HG03108 (cell line): ENCODE data around the gene STAG1.
A peak's percentile ranks its signal among the peaks of the same experiment; 100 is the strongest.
"Not testable (repeated sequence)": the region's sequence is repeated elsewhere in the genome, so short reads cannot be mapped to it uniquely, and the experiment has no call there.

ENCODE experiments used
- ATAC-seq: cut with Tn5 transposase; IDR thresholded peaks from one replicate; pipeline ENCODE4 v1.9.1; 2021; ENCODE audit warnings: moderate library complexity; ENCODE audit not compliant: unreplicated experiment

STAG1 gene

DNA sequence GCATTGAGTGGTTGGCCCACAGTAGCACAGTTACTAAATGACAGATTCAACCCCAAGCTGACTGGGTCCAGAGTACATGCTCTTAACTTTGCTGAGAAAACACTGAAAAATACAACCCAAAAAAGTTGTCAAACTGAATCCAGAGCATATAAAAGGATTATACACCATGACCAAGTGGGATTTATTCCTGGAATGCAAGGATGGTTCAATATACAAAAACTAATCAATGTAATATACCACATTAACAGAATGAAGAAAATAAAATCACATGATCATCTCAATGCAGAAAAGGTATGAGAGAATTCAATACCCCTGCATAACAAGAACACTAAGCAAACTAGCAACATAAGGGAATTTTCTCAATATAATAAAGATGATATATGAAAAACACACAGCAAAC, 98.5 kb downstream of the STAG1 start:
- no peak for ATAC-seq

DNA sequence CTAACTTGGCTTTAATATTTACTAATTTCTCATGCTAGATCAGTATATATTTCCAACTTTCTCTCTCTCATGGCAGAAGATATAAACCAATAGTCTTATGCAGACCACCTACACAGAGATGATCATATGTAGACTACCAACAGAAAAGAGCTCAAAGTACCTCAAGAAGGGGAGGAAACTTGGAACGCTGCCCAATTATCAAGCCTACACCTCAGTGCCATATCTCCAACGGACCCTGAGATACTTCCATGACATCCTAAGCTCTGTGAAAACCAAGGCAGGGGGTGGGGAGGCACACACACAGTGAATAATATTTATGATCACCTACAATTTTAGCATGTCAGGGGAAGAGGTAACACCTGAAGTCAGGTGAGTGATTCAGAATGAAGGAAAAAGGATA, 100.6 kb downstream of the STAG1 start:
- no peak for ATAC-seq

DNA sequence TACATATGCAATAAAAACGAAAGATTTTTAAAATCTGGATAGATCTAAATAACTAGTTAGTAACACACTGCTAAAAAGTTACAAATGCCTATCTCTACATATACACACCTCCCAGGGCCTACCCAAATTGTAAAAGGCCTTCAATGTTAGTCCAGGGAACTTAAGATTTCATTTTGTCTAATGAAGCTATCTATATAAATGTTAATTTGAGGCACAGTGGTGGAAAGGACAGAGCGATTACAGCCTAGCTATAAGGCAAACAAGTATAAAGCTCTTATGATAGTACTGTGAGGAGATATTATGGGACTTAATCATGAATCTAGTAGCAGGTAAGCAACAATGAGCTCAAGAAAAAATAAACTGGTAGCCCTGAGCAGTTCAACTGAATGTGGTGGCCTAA, 101.7 kb downstream of the STAG1 start:
- ATAC-seq = no peak

DNA sequence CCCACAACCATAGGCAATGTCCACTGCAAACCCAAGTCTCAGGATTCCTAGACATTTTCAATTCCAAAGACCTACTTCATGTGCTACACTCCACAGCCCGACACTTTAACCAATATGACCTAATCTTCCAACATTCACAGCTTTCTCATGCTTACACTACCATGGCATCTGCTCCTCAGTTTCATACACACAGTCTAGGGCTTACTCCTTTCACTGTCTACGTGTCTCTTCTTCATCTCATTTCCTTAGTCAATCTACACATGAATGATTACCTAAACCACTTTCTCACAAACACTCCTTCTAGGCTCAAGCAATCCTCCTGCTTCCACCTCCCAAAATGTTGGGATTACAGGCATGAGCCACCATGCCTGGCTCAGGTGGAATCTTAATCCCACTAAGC, 106.3 kb downstream of the STAG1 start:
- peak; percentile 85 for ATAC-seq

DNA sequence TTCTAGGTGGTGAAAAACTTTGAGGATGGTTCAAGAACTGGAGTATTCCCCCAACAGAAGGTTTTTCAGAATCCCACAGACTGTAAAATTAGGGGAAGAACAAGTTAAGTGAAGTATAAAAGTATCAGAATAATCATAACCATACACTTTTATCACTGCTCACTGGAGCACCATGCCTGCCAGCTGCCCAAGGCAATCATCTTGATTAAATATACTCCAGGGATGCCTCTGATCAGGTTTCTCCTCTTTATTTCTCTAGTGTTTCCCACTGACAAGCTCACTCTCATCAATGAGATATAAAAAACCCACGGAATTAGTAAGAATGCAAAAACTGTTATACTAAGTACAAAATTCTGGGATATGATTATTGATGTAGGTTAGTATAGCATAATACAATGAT, 108.0 kb downstream of the STAG1 start:
- ATAC-seq = no peak

DNA sequence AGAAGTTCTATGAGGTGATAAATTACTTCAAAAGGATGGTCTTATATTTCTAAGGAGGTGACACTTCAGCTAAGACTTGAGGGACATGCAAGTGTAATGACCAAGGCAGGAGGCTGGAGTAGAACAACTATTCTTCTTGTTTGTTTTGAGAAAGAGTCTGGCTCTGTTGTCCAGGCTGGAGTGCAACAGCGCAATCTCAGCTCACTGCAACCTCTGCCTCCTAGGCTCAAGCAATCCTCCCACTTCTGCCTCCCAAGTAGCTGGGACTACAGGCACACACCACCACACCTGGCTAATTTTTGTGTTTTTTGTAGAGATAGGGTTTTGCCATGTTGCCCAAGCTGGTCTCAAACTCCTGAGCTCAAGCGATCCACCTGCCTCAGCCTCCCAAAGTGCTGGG, 108.8 kb downstream of the STAG1 start:
- not testable (repeated sequence) for ATAC-seq

DNA sequence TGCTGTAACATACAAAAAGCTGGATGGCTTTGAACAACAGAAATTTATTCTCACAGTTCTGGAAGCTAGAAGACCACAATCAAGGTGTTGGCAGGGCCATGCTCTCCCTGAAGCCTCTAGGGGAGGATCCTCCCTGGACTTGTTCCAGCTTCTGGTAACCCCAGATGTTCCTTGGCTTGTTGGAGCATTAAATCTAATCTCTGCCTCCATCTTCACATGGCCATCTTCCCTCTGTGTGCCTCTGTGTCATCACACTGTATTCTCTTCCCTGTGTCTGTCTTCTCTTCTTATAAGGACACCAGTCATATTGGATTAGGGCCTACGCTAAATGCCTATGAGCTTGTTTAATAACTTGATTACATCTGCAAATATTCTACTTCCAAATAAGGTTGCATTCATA, 109.5 kb downstream of the STAG1 start:
- no peak for ATAC-seq

DNA sequence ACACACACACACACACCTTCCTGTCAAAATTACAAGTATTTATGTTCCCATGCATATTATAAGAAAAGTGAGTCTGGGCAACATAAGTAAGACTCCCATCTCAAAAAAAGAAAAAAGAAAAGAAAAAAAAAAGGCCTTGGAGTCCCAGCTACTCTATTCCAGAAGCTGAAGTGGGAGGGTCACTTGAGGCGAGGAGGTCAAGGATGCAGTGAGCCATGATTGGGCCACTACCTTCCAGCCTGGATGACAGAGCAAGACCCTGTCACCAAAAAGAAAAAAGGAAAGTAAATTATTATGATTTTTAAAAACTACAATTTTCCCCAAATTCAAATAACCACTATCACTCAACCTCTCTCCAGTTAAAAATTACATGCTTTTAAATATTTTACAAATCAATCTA, 113.1 kb downstream of the STAG1 start:
- no peak for ATAC-seq

DNA sequence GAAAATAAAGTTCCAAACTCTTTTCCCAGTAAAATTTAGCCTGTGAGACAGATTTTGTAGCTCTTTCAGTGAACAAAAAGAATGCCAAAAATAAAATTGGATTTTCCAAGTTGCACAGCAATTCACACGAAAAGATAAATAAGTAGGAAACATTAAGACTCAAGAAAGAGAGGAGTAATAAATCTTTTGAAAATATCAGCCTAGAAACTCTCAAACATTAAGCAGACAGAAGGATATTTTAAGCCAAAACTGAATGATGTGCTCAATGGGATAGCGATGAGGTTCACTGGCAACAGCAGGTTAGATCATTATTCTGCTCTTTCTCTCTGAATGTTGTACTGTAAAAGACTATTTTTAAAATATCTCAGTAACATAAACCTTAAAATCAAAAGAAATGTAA, 115.0 kb downstream of the STAG1 start:
- no peak for ATAC-seq

DNA sequence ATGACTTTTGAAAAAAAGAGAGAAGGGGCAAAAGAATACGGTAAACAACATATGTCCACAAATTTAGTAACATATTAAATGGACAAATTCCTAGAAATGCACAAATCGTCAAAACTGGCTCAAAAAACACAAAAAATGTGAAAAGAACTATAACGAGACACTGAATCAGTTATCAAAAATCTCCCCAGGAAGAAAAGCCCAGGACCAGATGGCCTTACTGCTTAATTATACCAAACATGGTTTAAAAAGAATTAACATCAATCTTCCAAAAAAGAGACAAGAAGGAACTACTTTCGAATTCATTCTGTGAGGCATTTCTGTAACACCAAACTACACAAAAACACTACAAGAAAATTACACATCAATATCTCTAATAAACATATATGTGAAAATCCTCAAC, 117.4 kb downstream of the STAG1 start:
- ATAC-seq = no peak

DNA sequence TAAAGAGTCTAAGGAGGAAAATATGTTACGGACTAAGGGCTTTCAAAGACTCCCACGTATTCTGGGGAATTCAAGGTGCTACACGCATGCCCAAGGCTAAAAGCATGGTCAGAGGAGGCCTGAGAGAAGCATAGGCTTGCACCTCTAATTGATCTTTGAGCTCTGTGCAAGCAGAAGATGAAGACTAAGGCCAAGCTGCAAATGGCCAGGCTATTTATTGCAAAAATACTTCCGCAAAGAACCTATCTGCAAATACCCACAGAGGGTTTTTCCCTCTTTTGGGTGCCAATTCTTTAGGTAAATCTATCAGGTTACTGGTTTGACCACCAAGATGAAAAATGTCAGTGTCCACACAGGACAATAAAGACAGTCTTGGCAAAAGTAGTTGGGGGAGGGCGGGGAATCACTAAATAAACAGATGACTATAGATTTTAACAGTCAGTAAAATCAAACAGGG, 119.5 kb downstream of the STAG1 start:
- no peak for ATAC-seq

DNA sequence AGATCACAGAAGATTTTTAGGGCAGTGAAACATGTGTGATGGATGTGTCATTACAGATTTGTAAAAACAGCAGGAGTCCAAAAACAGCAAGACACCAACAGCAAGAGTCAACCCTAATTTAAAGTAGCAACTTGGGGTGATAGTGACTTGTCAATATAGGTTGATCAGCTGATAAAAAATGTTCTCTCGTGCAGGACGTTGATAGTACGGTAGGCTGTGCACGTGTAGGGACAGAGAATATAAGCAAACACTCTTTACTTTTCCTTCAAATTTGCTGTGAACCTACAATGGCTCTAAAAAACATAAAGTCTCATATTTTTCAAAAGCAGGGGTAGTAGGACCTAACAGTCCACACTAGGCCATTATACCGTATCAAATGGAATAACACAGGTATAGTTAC, 120.8 kb downstream of the STAG1 start:
- ATAC-seq = no peak

DNA sequence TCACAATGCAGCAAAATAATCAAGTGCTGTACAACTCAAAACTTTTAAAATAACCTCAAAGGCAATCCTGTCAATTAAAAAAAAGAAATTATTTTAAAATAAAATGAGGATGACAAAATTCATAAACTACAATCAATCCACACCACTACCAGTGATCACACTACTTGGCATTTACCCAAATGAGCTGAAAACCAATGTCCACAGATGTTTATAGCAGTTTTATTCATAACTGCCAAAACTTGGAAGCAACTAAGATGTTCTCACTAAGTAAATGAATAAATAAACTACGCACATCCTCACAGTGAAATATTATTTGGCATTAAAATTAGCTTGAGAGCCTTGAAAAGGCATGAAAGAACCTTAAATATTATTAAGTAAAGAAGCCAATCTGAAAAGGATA, 121.3 kb downstream of the STAG1 start:
- ATAC-seq = no peak

DNA sequence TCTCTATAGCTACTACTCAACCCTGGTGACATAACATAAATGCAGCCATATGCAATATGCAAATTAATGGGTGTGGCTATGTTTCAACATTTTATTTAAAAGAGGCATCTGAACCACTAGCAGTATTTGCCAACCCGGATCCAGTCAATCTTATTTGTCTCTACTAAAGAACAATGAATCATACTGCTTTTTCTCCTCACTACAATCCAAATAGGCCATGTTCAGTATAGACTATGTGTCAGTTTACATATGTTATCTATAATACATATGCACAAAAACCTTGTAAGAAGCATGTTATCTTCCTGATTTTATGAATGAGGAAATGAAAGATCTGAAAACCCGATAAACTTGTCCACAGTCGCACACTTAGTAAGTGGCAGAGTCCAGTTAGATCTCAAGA, 125.7 kb downstream of the STAG1 start:
- ATAC-seq = no peak

DNA sequence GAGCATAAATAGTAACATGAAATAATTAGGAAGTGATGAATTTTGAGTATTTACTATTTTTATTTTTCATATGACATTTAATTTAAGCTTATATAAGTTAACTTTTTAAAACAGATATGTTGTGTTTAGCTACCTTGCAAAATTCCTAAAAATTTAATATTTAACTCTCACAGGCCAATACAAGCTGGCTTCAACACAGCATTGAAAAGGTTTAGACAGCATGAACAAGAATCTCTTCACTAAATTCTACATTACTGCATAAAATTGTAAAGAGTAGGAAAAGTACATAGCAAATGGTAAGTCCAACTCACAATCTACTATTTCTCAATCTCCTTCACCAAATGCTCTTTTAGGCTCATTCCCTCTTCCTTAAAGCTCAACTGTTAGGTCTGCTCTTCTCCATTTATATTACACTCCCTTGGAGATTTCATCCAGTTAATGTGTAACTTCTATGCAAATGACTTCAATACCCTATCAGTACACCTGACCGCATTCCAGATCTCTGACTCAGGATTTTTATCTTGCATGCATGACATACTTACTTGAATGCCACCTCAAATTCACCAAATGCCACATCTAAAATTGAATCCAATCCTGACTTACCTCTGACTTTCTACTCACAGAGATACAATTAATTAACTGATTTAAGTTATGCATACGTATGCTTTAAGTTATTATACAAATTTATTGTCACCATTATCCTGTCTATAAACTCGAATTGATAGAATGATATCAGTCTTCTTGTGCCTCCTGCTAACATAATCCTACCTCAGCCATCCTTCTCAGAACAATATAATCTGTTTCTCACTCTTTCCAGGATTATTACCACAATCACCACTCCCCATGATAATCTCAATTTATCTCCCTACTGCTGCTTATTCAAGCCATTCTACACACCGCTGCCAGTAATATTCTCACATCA, 127.0 kb downstream of the STAG1 start:
- ATAC-seq = no peak

DNA sequence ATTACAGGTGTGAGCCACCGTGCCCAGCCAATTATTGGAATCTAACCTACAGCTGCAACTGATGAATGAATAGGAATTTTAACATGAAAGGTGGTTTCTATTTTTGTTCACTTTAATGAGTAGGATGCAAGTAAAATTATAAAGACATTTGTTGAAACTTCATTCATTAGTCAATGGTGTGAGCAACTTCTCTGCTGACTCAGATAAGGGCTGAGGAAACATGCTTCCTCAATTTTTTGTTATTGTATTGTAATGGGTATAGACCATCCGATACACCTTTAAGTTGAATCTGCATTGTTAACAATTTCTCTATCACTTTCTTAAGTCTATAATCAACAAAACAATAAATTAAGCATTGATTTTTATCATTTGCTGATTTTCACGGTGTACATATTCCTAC, 127.8 kb downstream of the STAG1 start:
- no peak for ATAC-seq

DNA sequence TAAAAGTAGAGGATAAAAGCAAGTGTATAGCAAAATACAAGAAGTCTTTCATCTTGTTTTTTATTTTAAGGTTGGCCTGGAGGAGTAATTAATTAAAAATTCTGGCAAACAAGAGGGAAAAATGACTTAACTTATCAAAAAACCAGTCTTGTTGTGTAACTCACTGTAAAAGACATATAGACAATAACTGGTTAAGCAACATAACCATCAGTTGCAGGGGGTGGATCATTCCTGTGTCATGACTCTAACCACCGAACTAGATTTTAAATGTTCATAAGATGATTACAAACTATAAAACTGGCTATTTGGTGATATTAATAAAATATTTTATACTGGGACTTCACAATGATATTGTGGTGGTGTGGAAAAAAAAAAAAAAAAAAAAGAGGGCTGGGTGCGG, 130.6 kb downstream of the STAG1 start:
- no peak for ATAC-seq

DNA sequence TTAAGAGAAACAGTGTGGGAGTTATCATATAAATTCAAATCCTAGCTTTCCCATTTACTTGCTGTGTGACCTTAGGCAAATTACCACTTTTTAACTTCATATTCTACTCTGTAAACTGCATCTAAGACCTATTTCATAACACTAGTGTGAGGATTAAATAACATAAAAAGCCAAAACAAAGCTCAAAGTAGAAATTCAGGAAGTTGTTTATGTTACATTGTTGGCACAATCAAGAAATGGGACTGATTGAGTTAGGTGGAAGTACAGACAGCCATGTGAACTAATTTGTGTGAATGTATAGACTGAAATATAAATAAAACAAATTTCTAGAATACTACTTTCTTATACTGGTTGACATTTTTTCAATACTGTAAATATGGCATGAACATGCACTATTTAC, 131.7 kb downstream of the STAG1 start:
- no peak for ATAC-seq

DNA sequence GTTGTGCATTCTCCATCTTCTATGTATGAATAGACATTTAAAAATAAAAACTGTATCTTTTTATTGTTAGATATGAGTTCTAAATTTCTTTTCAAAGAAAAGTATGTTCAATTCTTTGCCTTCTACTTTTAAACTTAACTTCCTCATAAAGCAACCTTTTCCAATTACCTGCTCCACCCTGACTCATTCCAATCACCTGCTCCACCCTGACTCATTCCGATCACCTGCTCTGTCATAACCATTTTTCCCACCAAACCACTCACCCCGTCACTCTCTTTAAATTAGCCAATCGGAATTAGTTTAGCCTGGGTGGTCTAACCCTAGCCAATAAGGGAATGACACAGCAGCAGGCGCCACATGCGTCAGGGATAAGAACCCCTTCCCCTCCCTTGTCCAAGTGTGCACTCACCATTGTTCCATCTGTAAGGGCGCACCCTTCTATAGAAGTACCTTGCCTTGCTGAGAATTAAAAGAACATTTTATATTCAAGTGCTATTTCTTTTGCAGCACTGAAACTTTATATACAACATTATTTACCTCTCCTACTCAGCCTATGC, 134.1 kb downstream of the STAG1 start:
- ATAC-seq = not testable (repeated sequence)

DNA sequence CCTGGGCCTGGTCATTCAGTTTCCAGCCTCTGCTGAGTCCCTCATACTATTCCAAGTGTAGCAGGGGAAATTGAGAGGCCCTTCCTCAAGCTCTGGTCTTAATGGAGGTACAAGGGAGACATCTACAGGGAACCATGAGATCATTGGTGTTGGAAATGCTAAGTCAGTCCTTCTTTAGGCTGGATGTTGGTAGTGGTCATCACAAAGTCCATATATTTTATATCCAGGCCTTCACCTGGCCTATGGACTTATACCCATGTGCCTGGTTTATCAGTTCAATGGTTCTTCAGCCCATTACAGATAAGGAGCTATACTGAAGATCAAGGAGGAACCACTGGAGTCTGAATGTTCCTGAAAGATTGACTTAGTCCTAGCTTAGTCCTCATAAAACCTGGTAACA, 135.0 kb downstream of the STAG1 start:
- no peak for ATAC-seq

DNA sequence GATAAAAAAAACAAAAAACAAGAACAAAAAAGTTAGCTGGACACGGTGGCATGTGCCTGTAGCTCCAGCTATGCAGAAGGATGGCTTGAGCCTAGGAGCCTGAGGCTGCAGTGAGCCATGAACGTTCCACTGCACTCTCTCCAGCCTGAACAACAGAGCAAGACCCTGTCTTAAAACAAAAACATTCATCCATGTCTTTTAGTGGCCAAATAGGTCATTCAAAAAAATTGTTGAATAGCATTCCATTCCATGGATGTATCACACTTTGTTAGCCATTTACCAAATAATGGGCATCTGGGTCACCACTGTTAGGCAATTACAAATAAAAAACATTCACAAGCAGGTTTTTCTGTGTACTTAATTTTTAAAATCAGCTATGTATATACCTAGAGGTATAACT, 139.7 kb downstream of the STAG1 start:
- no peak for ATAC-seq

DNA sequence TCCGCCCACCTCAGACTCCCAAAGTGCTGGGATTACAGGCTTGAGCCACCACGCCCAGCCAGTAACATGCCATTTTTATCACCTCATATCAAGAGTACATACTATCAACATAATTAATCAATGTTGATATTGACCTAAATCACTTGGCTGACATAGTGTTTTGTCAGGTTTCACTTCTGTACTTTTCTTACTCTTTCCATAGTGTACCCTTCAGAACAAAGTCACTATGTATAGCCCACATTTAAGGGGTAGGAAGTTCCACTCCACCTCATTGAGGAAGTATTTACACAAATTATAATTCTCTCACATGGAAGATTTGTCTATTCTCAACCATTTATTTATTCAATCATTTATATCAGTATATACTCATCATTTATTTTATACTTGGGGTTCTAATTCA, 145.2 kb downstream of the STAG1 start:
- no peak for ATAC-seq

DNA sequence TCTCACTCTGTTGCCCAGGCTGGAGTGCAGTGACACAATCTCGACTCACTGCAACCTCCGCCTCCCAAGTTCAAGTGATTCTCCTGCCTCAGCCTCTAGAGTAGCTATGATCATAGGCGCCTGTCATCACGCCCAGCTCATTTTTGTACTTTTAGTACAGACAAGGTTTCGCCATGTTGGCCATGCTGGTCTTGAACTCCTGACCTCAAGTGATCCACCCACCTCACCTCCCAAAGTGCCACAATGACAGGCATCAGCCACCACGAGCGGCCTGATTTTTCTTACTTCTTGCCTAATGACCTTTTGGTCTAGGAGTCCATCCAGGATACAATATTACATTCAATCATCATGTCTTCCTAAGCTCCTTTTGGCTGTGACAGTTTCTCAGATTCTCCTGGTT, 146.0 kb downstream of the STAG1 start:
- ATAC-seq = not testable (repeated sequence)
